ENCODE data around the gene TNNI3K.

Gene TNNI3K

DNA sequence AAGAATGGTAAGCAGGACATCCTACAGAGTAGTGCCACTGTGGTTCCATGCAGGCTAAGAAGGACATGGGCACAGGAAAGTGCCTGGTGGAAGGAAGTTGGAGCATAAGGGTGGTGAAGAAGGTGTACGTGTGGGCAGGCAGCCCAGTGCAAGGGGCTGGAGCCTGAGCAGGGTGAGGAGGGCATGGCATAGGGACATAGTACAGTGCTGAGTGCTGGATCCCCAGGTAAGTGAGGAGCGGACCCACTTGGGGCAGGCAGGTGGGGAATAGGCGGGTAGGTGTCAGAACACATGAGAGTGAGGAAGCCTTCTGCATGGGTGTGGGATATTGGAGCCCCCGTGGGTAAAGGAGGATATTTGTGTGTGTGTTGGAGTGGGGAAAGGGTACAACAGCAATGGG lies 292.9 kb downstream of the TNNI3K start:
- Histone ChIP-seq H3K27ac (replicated peaks) (no peak overlapping the region), H3K4me3 (replicated peaks; ENCODE audit: insufficient read depth, low read length) (no peak overlapping the region), H3K27me3 (ENCODE audit: insufficient read depth, poor library complexity, severe bottlenecking) (no peaks in the 10 kb centered on the region)
- no peak for DNase-seq (ENCODE audit: low read depth in 1 of 2, low spot score in 1 of 2)
- no peak for TF ChIP-seq SPI1 (IDR thresholded peaks at IDR 0.05; ENCODE audit: borderline replicate concordance, low read depth)
- no peak for TF ChIP-seq POLR2AphosphoS5 (IDR thresholded peaks at IDR 0.05; ENCODE audit: low read depth)
- TF ChIP-seq GABPA (IDR thresholded peaks at IDR 0.05; ENCODE audit: low read depth) = no peak
- TF ChIP-seq, protein P1, sequence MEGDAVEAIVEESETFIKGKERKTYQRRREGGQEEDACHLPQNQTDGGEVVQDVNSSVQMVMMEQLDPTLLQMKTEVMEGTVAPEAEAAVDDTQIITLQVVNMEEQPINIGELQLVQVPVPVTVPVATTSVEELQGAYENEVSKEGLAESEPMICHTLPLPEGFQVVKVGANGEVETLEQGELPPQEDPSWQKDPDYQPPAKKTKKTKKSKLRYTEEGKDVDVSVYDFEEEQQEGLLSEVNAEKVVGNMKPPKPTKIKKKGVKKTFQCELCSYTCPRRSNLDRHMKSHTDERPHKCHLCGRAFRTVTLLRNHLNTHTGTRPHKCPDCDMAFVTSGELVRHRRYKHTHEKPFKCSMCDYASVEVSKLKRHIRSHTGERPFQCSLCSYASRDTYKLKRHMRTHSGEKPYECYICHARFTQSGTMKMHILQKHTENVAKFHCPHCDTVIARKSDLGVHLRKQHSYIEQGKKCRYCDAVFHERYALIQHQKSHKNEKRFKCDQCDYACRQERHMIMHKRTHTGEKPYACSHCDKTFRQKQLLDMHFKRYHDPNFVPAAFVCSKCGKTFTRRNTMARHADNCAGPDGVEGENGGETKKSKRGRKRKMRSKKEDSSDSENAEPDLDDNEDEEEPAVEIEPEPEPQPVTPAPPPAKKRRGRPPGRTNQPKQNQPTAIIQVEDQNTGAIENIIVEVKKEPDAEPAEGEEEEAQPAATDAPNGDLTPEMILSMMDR (IDR thresholded peaks at IDR 0.05; ENCODE audit: insufficient read depth, low read length) = no peak
- TF ChIP-seq, protein P2, sequence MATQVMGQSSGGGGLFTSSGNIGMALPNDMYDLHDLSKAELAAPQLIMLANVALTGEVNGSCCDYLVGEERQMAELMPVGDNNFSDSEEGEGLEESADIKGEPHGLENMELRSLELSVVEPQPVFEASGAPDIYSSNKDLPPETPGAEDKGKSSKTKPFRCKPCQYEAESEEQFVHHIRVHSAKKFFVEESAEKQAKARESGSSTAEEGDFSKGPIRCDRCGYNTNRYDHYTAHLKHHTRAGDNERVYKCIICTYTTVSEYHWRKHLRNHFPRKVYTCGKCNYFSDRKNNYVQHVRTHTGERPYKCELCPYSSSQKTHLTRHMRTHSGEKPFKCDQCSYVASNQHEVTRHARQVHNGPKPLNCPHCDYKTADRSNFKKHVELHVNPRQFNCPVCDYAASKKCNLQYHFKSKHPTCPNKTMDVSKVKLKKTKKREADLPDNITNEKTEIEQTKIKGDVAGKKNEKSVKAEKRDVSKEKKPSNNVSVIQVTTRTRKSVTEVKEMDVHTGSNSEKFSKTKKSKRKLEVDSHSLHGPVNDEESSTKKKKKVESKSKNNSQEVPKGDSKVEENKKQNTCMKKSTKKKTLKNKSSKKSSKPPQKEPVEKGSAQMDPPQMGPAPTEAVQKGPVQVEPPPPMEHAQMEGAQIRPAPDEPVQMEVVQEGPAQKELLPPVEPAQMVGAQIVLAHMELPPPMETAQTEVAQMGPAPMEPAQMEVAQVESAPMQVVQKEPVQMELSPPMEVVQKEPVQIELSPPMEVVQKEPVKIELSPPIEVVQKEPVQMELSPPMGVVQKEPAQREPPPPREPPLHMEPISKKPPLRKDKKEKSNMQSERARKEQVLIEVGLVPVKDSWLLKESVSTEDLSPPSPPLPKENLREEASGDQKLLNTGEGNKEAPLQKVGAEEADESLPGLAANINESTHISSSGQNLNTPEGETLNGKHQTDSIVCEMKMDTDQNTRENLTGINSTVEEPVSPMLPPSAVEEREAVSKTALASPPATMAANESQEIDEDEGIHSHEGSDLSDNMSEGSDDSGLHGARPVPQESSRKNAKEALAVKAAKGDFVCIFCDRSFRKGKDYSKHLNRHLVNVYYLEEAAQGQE (IDR thresholded peaks at IDR 0.05; ENCODE audit: insufficient replicate concordance, low read depth) = no peak

DNA sequence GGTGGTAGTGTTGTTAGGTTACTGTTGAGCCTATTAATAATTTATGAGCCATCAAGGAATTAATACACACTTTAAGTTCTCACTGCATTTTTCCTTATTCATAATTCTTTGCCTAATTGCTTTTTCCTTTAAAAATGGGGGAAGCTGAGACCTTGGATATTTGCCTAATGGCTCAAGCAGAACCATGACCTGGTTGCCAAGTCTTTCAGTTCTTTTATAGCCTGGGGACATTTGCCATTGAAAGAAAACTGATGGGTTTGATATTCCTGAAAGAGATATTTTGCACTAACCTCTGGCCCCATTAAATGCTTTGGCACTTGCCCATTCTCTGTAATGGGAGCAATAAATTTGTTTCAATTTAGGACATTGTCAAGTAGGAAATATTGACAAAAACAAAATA lies 295.7 kb downstream of the TNNI3K start:
- Histone ChIP-seq H3K27me3 (ENCODE audit: insufficient read depth, poor library complexity, severe bottlenecking) (no peaks in the 10 kb centered on the region), H3K27ac (replicated peaks) (no peak overlapping the region), H3K4me3 (replicated peaks; ENCODE audit: insufficient read depth, low read length) (no peak overlapping the region)
- DNase-seq (ENCODE audit: low read depth in 1 of 2, low spot score in 1 of 2) = no peak
- TF ChIP-seq SPI1 (IDR thresholded peaks at IDR 0.05; ENCODE audit: borderline replicate concordance, low read depth) (no peak), POLR2AphosphoS5 (IDR thresholded peaks at IDR 0.05; ENCODE audit: low read depth) (no peak), GABPA (IDR thresholded peaks at IDR 0.05; ENCODE audit: low read depth) (no peak)
- TF ChIP-seq, protein P1 (IDR thresholded peaks at IDR 0.05; ENCODE audit: insufficient read depth, low read length) = no peak
- TF ChIP-seq, protein P2 (IDR thresholded peaks at IDR 0.05; ENCODE audit: insufficient replicate concordance, low read depth) = no peak

DNA sequence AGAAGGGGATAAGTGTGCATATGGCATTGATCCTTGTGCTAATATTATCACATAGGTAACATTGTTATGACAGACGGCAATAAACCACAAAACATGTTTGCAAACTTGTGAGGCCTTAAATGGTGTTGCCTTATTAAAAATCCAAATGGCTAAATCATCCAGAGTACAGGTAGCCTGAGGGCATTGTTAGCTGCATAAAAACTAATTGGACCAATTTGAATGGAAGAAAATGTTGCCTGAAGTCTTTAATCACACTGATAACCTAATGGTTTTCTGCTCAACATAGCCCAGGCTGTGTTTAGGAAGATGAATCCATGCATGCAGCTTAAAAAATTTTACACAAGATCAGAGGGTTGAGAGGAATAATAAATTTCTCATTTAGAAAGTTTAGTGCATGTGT lies 296.6 kb downstream of the TNNI3K start:
- Histone ChIP-seq H3K27ac (replicated peaks) (no peak overlapping the region), H3K4me3 (replicated peaks; ENCODE audit: insufficient read depth, low read length) (no peak overlapping the region), H3K27me3 (ENCODE audit: insufficient read depth, poor library complexity, severe bottlenecking) (no peaks in the 10 kb centered on the region)
- DNase-seq (ENCODE audit: low read depth in 1 of 2, low spot score in 1 of 2) = no peak
- TF ChIP-seq GABPA (IDR thresholded peaks at IDR 0.05; ENCODE audit: low read depth) = no peak
- no peak for TF ChIP-seq SPI1 (IDR thresholded peaks at IDR 0.05; ENCODE audit: borderline replicate concordance, low read depth)
- TF ChIP-seq, protein P2 (IDR thresholded peaks at IDR 0.05; ENCODE audit: insufficient replicate concordance, low read depth) = no peak
- TF ChIP-seq, protein P1 (IDR thresholded peaks at IDR 0.05; ENCODE audit: insufficient read depth, low read length) = no peak
- no peak for TF ChIP-seq POLR2AphosphoS5 (IDR thresholded peaks at IDR 0.05; ENCODE audit: low read depth)

All from HL-60 (cell line).